Vagina (tissue), 2 donors: ENCODE measurements around the gene MAP7D3.
"Not testable (repeated sequence)": the region's sequence is repeated elsewhere in the genome, so short reads cannot be mapped to it uniquely, and the experiment has no call there.

ENCODE experiments used
- POLR2A ChIP-seq, 2 donors: fragments of 450-650 bp; IDR thresholded peaks; one replicate each; pipeline ENCODE4 v1.6.1; 2017; ENCODE audit warnings: antibody characterized with exemption in 2 of 2, mild to moderate bottlenecking in 2 of 2, moderate library complexity in 2 of 2
- POLR2AphosphoS5 ChIP-seq, 2 donors: sonication (generic); formaldehyde crosslinking; IDR thresholded peaks; one replicate each; pipeline ENCODE4 v1.9.0; 2017; ENCODE audit warnings: antibody characterized with exemption in 2 of 2, mild to moderate bottlenecking in 2 of 2, low read depth in 1 of 2; ENCODE audit not compliant: insufficient read depth in 1 of 2
- TF ChIP-seq, protein P1 (sequence below), 3 experiments: fragments of 450-650 bp in 2 of 3; fragments of 200-600 bp in 1 of 3; sonication (generic) in 1 of 3; IDR thresholded peaks; one replicate each; pipeline ENCODE4 v1.5.1; 2017 to 2019; ENCODE audit warnings: antibody characterized with exemption in 3 of 3, mild to moderate bottlenecking in 2 of 3, moderate library complexity in 2 of 3

DNA sequence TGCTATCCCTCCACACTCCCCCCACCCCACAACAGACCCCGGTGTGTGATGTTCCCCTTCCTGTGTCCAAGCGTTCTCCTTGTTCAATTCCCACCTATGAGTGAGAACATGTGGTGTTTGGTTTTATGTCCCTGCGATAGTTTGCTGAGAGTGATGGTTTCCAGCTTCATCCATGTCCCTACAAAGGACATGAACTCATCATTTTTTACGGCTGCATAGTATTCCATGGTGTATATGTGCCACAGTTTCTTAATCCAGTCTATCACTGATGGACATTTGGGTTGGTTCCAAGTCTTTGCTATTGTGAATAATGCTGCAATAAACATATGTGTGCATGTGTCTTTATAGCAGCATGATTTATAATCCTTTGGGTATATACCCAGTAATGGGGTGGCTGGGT is 49.5 kb upstream of the MAP7D3 start, which contains the start of gene ADGRG4:
- TF ChIP-seq, protein P1, sequence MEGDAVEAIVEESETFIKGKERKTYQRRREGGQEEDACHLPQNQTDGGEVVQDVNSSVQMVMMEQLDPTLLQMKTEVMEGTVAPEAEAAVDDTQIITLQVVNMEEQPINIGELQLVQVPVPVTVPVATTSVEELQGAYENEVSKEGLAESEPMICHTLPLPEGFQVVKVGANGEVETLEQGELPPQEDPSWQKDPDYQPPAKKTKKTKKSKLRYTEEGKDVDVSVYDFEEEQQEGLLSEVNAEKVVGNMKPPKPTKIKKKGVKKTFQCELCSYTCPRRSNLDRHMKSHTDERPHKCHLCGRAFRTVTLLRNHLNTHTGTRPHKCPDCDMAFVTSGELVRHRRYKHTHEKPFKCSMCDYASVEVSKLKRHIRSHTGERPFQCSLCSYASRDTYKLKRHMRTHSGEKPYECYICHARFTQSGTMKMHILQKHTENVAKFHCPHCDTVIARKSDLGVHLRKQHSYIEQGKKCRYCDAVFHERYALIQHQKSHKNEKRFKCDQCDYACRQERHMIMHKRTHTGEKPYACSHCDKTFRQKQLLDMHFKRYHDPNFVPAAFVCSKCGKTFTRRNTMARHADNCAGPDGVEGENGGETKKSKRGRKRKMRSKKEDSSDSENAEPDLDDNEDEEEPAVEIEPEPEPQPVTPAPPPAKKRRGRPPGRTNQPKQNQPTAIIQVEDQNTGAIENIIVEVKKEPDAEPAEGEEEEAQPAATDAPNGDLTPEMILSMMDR (IDR thresholded peaks at IDR 0.05): not testable (repeated sequence)
- not testable (repeated sequence) for TF ChIP-seq POLR2A (IDR thresholded peaks at IDR 0.05); POLR2AphosphoS5 (IDR thresholded peaks at IDR 0.05; ENCODE audit: insufficient read depth in 1 of 2, low read depth in 1 of 2)
